Measurements from ENCODE around the gene CFAP45. TPM values are rescaled to one million over a fixed set of nuclear protein-coding genes. Genes with fewer than 3 reads are reported as not detected.

The CFAP45 gene
- total RNA-seq, 1 donor from 2014 or later: 2.8 TPM

- no peak for TF ChIP-seq CTCF (conservative IDR thresholded peaks at IDR 0.05)
- no peak overlapping the region for H3K4me3 Mint-ChIP-seq
- no peaks in the 10 kb centered on the region for H3K9me3 Mint-ChIP-seq
- no peak overlapping the region for H3K27ac Mint-ChIP-seq
- H3K36me3 Mint-ChIP-seq: no peaks in the 10 kb centered on the region
- no peak for DNase-seq (ENCODE audit: extremely low spot score, unreplicated experiment)
- no peaks in the 10 kb centered on the region for H3K27me3 Mint-ChIP-seq
- H3K4me1 Mint-ChIP-seq (ENCODE audit: unreplicated experiment): no peaks in the 10 kb centered on the region
Measured at GRCh38 chr1:159879977-159880376, 20.0 kb downstream of the CFAP45 start.

GRCh38 chr1:159879136-159879535 lies 20.8 kb downstream of the CFAP45 start:
- H3K9me3 Mint-ChIP-seq: no peaks in the 10 kb centered on the region
- DNase-seq (ENCODE audit: extremely low spot score, unreplicated experiment): no peak
- H3K27me3 Mint-ChIP-seq: peaks cover 2% of the 10 kb centered on the region
- no peaks in the 10 kb centered on the region for H3K4me1 Mint-ChIP-seq (ENCODE audit: unreplicated experiment)
- no peak overlapping the region for H3K4me3 Mint-ChIP-seq
- TF ChIP-seq CTCF (conservative IDR thresholded peaks at IDR 0.05): no peak
- H3K27ac Mint-ChIP-seq: no peak overlapping the region
- no peaks in the 10 kb centered on the region for H3K36me3 Mint-ChIP-seq

- Mint-ChIP-seq H3K9me3 (no peaks in the 10 kb centered on the region), H3K4me1 (ENCODE audit: unreplicated experiment) (no peaks in the 10 kb centered on the region), H3K4me3 (no peak overlapping the region), H3K27me3 (peaks cover 5% of the 10 kb centered on the region), H3K36me3 (no peaks in the 10 kb centered on the region), H3K27ac (no peak overlapping the region)
- DNase-seq (ENCODE audit: extremely low spot score, unreplicated experiment): no peak
- TF ChIP-seq CTCF (conservative IDR thresholded peaks at IDR 0.05): no peak
Measured at GRCh38 chr1:159877695-159878444, 22.1 kb downstream of the CFAP45 start.

- H3K9me3 Mint-ChIP-seq: no peaks in the 10 kb centered on the region
Measured at GRCh38 chr1:159873530-159874143, 26.3 kb downstream of the CFAP45 start.

GRCh38 chr1:159872891-159873290 lies 27.1 kb downstream of the CFAP45 start:
- H3K4me3 Mint-ChIP-seq: no peak overlapping the region
- H3K27me3 Mint-ChIP-seq: peaks cover 24% of the 10 kb centered on the region
- H3K4me1 Mint-ChIP-seq (ENCODE audit: unreplicated experiment): no peaks in the 10 kb centered on the region
- TF ChIP-seq CTCF (conservative IDR thresholded peaks at IDR 0.05): no peak
- no peaks in the 10 kb centered on the region for H3K36me3 Mint-ChIP-seq
- no peak overlapping the region for H3K27ac Mint-ChIP-seq
- H3K9me3 Mint-ChIP-seq: no peaks in the 10 kb centered on the region
- DNase-seq (ENCODE audit: extremely low spot score, unreplicated experiment): no peak

More at GRCh38 chr1:159873530-159874143, 26.3 kb downstream of the CFAP45 start:
- H3K4me1 Mint-ChIP-seq (ENCODE audit: unreplicated experiment): no peaks in the 10 kb centered on the region
- H3K27me3 Mint-ChIP-seq: peaks cover 24% of the 10 kb centered on the region
- no peak overlapping the region for H3K4me3 Mint-ChIP-seq
- no peak for TF ChIP-seq CTCF (conservative IDR thresholded peaks at IDR 0.05)
- no peaks in the 10 kb centered on the region for H3K36me3 Mint-ChIP-seq
- no peak overlapping the region for H3K27ac Mint-ChIP-seq
- no peak for DNase-seq (ENCODE audit: extremely low spot score, unreplicated experiment)
